ENCODE measurements around the gene NRXN3. TPM values are rescaled to one million over a fixed set of nuclear protein-coding genes. Genes with fewer than 3 reads are reported as not detected.

Gene NRXN3
- total and polyA plus RNA-seq, 2 of the 4 experiments (the other 2 are of a cell fraction) = 4.8 to 25.1 TPM

- H3K18ac ChIP-seq (ENCODE audit: low read depth, low read length) = no peak overlapping the region
- H2BK20ac ChIP-seq (ENCODE audit: low read depth, low read length) = no peak overlapping the region
- H3K9me3 ChIP-seq (ENCODE audit: control insufficient read depth, insufficient read depth, low read length) = no peaks in the 10 kb centered on the region
- no peak overlapping the region for H3K56ac ChIP-seq (ENCODE audit: extremely low read depth, insufficient read depth, low read length)
- H3K23ac ChIP-seq (ENCODE audit: low read depth, low read length) = no peak overlapping the region
- no peak overlapping the region for H2BK15ac ChIP-seq (ENCODE audit: low read depth, low read length)
- H2AFZ ChIP-seq (replicated peaks; ENCODE audit: low read length, poor library complexity) = no peak overlapping the region
- H2AK9ac ChIP-seq (replicated peaks; ENCODE audit: low read depth, low read length, poor library complexity) = no peak overlapping the region
- H4K91ac ChIP-seq (ENCODE audit: insufficient read depth, low read depth, low read length) = no peak overlapping the region
- no peak for DNase-seq
- no peaks in the 10 kb centered on the region for H3K79me1 ChIP-seq (ENCODE audit: low read depth in 1 of 2, low read length in 2 of 2)
- no peaks in the 10 kb centered on the region for H3K27me3 ChIP-seq (ENCODE audit: control insufficient read depth, insufficient read depth, low read length)
- no peak overlapping the region for H2BK5ac ChIP-seq (ENCODE audit: low read depth, low read length, poor library complexity, severe bottlenecking)
- no peaks in the 10 kb centered on the region for H4K20me1 ChIP-seq (ENCODE audit: insufficient read depth, low read length)
- in situ Hi-C loops (cut with MboI; ENCODE audit: low sequenced_read_pairs) = no loop called here
- H3K14ac ChIP-seq (replicated peaks; ENCODE audit: low read depth, low read length) = no peak overlapping the region
- no peak overlapping the region for H4K8ac ChIP-seq (ENCODE audit: low read depth in 2 of 2, low read length in 2 of 2)
- ChIA-PET CTCF (no interaction called here), POLR2A (ENCODE audit: unreplicated experiment) (interaction anchor here (0.6 kb wide), 1 partner anchor 18 kb away, joined by 3 read pairs; no protein-coding TSS in a partner anchor)
- no peak overlapping the region for H3K4me3 ChIP-seq (ENCODE audit: insufficient read depth, low read depth, low read length)
- no peak overlapping the region for H3K9ac ChIP-seq (ENCODE audit: low read depth, low read length)
- dilution Hi-C loops (cut with HindIII; ENCODE audit: low sequenced_read_pairs, unreplicated experiment) = no loop called here
- H3K27ac ChIP-seq (ENCODE audit: insufficient read depth, low read length) = no peak overlapping the region
- H3K4me2 ChIP-seq (ENCODE audit: low read depth, low read length) = no peak overlapping the region
- no peaks in the 10 kb centered on the region for H3K4me1 ChIP-seq (ENCODE audit: control insufficient read depth, insufficient read depth, low read length)
- no peaks in the 10 kb centered on the region for H3K9me1 ChIP-seq (ENCODE audit: insufficient read depth, low read length)
- no peak overlapping the region for H2BK120ac ChIP-seq (ENCODE audit: low read depth, low read length)
- no peak for ATAC-seq (ENCODE audit: low read depth)
- no peaks in the 10 kb centered on the region for H3K36me3 ChIP-seq (ENCODE audit: control insufficient read depth, insufficient read depth, low read length)
- no peak overlapping the region for H3K4ac ChIP-seq (ENCODE audit: low read depth, low read length)
- intact Hi-C loops (cut with micrococcal nuclease) = no loop called here
- H2AK5ac ChIP-seq (ENCODE audit: low read depth, low read length) = no peak overlapping the region
- 20% methylated on average over 1 of the region's 1 CpG; no CpG with 5 or more reads in 1 of the 2 experiments for WGBS, 2 experiments (ENCODE audit: extremely low coverage in 2 of 2, insufficient read length in 1 of 2)
- BruUV-seq (replicated peaks) = no TSS peak
- H4K5ac ChIP-seq (ENCODE audit: low read depth, low read length) = no peak overlapping the region
- TF ChIP-seq NFE2L2 (IDR thresholded peaks at IDR 0.05; ENCODE audit: low read depth, low read length) (no peak), ELK1 (IDR thresholded peaks at IDR 0.05; ENCODE audit: borderline replicate concordance, low read depth, low read length) (no peak), SMC3 (IDR thresholded peaks at IDR 0.05; ENCODE audit: low read depth, low read length) (no peak), CEBPB (IDR thresholded peaks at IDR 0.05; ENCODE audit: low read depth, low read length) (no peak), RFX5 (IDR thresholded peaks at IDR 0.05; ENCODE audit: low read depth, low read length) (no peak), FOS (IDR thresholded peaks at IDR 0.05; ENCODE audit: low read depth, low read length) (no peak), USF2 (IDR thresholded peaks at IDR 0.05; ENCODE audit: low read depth, low read length) (no peak), CHD1 (IDR thresholded peaks at IDR 0.05; ENCODE audit: low read depth, low read length) (no peak), MAFK (IDR thresholded peaks at IDR 0.05; ENCODE audit: low read depth, low read length) (no peak), RCOR1 (IDR thresholded peaks at IDR 0.05; ENCODE audit: insufficient replicate concordance, low read length) (no peak), POLR2A (IDR thresholded peaks at IDR 0.05; ENCODE audit: low read depth, low read length) (no peak), MXI1 (IDR thresholded peaks at IDR 0.05; ENCODE audit: borderline replicate concordance, low read depth, low read length) (no peak), BHLHE40 (IDR thresholded peaks at IDR 0.05; ENCODE audit: low read depth, low read length) (no peak), MAZ (IDR thresholded peaks at IDR 0.05; ENCODE audit: borderline replicate concordance, low read depth, low read length) (no peak), CTCF (conservative IDR thresholded peaks at IDR 0.05; ENCODE audit: low read depth, low read length) (no peak), RAD21 (IDR thresholded peaks at IDR 0.05; ENCODE audit: low read length) (no peak)
These were observed 1631.9 kb downstream of the NRXN3 start for GRCh38 chr14:79802093-79802492.

All from IMR-90 (cell line).